ENCODE data around the gene LYST. TPM values are rescaled to one million over a fixed set of nuclear protein-coding genes. Genes with fewer than 3 reads are reported as not detected.
"Not testable (repeated sequence)": the region's sequence is repeated elsewhere in the genome, so short reads cannot be mapped to it uniquely, and the experiment has no call there.

Gene LYST
- polyA plus RNA-seq, 5 donors: 7.0 to 14.2 (median 12.0) TPM

DNA sequence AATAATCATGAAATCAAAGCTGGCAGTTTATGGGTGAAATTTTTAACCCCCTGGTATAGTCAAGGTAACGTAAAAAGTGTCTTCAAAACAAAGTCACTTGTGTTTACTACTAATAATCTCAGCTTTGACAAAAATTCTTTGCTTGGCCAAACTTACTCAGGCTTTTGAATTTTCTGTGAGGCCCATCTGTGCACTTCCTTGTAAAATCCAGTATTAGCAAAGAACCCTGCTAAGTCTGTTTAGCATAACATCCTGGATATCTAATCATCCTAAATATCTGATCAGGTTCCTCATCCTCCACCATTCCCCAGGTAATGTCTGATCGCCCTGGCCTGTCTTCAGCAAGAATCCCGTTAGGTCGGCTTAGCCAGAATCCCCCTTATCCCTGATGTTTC, 3.0 kb downstream of the LYST start:
- no peak for DNase-seq

- DNase-seq: no peak
These were observed 4.8 kb downstream of the LYST start for GRCh38 chr1:235861857-235862256.

GRCh38 chr1:235860829-235861228, 5.9 kb downstream of the LYST start:
- no peak for DNase-seq

GRCh38 chr1:235859789-235860188, 6.9 kb downstream of the LYST start:
- DNase-seq: no peak

DNA sequence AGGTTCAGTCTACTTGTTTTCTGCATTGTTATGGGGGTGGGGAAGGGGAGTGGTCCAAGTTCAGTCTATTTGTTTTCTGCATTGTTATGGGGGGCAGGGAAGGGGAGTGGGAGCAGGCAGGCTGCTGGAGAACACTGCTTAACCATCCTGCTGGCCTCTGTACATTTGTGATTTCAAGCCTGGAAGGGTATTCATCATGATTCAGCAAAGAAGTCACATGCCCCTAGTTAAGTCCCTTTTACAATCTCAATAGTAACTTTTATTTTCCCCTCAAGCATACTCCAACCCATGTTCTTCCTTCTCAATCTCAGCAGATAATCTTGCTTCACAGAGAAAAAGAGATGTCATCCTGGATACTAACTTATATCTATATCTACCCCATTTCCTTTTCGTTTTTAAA, 7.9 kb downstream of the LYST start:
- no peak for DNase-seq

GRCh38 chr1:235857756-235858155, 8.9 kb downstream of the LYST start:
- DNase-seq: no peak

DNA sequence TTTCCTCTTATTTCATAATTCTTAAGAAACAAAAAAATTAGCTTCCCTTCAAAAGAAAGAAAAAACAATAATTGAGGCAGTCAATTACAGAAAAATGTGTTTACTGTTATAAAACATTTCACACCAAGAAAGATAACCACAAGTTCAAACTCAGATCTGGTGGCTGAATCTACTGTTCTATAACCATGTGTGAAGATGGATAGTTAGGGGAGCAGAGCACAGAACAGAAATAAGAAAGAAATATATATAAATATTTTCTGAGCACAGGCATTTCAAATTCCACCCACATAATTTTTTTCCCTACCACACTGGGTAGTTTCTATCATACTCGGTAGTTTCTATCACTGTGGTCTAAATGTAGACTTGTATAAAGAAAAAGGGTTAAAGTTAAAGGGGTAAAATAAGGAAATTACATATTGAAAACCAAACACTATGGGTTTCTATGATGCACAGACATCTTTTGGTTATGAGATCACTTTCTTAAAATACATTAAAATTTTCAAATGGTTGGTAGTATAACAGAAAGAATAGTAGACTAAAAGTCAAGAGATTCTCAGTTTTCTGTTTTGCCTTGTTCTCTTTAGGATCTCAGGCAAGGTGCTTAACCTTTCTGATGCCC, 10.8 kb downstream of the LYST start:
- no peak for DNase-seq

DNA sequence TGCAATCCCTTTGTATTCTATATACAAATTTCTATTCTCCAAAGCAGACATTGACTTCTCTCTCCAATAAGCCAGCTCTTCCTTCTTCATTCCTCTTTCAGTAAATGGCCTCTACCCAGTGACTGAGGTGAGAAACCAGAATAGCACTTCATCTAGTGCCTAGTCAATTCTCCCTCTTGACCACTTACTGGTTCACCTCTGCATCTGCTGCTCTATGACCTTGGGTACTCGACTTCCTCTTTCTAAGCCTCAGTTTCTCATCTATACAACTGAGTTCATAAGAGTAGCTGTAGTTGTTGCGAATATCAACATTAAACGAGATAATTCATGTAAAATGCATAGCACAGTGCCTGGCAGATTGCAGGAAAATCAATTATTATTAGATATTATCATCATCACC, 12.4 kb downstream of the LYST start:
- no peak for DNase-seq

DNA sequence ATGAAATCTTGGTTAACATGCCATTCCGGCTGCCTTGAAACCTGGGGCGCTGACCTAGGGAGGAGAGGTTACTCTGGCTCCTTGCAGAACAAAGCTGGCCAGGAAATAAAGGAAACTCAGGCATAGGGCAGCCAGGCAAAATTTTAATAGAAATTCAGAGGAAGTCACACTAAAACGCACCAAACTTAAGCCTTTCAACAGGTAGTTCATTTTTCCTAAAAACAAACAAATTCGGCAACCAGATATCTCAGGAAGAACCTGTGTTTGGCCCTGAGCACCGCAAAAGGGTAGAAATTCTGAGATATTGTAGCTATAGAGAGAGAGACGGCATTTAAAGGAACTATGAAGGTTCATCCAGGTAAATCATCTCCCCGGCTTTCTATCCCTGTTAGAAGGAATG, 13.1 kb downstream of the LYST start:
- DNase-seq: no peak

GRCh38 chr1:235852887-235853286, 13.8 kb downstream of the LYST start:
- DNase-seq: no peak

DNA sequence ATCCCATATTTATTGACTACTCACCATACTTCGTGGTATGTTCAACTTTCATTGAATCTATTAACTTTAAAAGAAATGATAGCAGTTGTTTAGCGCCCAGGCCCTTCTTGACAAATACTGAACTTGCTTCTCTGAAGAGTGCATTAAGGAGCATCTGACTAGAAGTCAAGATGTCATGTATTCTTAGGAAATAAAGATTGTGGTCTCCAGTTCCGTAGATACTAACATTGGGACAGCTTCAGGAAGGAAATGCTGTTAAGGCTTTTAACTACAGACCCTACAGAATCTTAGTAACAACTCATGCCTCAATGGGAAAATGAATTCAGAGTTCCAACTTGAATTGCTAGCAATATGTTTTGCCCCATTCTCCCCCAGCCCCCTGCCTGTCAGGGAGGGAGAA, 14.8 kb downstream of the LYST start:
- no peak for DNase-seq

DNA sequence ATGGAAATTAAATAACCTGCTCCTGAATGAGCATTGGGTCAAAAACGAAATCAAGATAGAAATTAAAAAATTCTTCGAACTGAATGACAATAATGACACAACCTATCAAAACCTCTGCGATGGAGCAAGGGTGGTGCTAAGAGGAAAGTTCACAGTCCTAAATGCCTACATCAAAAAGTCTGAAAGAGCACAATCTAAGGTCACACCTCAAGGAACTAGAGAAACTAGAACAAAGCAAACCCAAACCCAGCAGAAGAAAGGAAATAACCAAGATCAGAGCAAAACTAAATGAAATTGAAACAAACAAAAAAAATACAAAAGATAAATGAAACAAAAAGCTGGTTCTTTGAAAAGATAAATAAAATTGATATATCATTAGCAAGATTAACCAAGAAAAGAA, 18.5 kb downstream of the LYST start:
- not testable (repeated sequence) for DNase-seq

DNA sequence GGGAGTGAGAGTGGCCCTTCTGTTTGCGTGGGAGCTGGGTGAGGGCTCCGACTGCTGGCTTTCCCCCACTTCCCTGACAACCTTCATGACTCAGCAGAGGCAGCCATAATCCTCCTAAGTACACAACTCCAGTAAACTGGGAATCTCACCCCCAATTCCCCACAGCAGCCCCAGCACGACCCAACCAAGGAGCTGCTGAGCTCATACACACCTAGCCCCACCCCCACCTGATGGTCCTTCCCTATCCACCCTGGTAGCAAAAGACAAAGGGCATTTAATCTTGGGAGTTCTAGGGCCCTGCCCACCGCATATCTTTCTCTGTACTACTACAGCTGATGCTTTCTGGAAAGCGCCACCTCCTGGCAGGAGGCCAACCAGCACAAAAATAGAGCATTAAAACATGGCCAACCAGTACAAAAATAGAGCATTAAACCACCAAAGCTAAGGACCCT, 21.0 kb downstream of the LYST start:
- DNase-seq: not testable (repeated sequence)

DNA sequence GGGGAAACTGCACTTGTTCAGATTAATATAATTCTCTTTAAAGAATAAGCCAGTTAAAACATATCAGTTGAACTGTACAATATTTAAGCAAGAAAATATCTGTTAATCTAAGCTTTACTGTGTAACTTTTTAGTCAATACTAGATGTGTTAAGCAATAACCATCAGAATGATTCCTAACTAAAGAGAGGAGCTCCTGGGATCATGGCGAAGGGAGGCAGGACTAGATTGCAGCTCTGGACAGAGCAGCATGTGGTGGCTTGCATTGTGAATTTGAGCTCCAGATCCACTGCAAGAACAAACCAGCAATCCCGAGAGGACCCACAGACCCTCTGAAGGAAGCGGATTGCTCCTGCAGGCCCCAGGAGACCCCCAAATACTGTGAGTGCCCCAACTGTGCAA, 21.9 kb downstream of the LYST start:
- DNase-seq: no peak

DNA sequence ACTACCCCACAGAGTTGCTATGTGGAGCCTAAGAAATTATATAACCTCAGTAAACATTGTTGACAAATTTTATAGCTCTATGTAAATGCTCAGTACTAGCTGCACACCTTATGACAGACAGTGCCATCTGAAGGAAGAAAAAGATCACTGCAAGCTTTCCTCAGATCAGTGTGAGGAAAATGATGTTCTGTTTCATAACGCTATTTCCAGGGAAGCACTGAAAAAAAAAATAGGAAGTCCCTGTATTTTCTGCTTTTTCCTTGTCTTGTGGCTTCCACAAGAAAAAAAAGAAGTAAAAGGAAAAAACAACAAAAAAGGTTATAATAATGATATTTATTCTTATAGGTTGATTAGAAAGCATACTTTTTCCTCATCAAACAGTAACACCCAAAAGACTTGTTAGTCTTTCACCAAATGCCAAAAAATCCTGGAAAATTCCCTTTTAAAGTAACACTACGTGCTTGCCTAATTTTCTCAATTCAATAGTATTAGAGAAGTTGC, 23.2 kb downstream of the LYST start:
- no peak for DNase-seq

DNA sequence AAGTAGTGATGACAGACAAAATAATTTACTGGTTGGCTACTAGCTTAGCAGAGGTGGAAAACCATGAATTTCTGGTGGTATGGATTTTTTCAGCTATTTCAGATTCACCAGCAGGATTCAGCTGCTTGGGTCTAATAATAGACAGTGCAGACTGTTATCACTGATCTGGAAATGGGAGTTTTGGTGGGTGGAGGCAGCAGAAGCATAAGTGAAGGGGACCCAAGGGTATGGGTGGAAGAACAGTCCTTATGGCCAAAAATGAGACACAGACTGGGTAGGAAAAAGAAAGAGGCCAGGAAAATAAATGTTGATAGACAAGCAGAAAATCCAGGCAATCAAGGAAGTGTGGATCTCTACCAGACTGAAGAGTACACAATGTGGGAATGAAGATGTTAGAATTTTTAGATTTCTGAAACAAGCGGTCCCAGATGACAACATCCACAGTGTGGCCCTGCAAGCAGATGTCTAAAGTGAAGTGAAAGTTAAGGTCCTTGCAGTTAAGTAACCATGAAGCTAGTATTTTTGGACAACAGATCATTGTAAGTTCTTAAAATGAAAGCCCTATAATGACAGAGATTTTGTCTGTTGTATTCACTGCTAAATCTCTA, 24.7 kb downstream of the LYST start:
- DNase-seq: no peak

- DNase-seq: no peak
These were observed 28.7 kb downstream of the LYST start for GRCh38 chr1:235838021-235838420.

DNA sequence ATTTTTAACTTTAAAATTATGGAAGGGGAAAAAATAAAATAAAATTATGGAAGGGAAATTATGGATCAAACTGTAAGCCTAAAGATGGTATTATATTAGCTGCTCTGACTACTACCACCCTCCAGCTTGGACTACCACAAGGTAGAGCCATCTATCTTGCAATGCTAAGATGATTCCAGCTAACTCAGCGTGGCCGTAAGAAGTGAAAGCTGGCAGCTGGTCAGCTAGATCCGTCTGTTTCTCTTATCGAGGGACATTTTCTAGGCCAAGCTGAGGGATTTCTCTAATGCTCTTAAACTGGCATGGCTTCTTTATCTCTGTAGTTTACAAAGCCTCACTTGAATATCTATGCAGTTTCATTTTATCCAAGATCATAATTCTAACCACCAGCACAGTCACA, 31.5 kb downstream of the LYST start:
- peak; percentile 24 to 32 for DNase-seq

DNA sequence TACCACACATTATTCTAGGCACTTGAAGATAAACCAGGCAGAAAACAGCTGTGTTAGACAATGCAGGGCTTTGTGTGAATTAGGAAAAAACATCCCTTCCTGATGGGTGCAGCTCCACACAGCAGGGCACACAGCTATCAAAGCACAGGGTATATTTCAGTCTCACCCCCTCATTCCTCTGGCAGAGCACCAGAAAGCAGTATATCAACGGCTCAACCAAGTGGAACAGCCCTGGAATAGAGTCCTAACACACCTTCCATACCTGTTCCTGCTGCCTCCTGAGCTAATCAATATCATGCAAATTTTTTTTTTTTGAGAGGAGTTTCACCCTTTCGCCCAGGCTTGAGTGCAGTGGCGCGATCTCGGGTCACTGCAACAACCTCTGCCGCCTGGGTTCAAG, 32.1 kb downstream of the LYST start:
- DNase-seq: no peak

GRCh38 chr1:235832011-235832410, 34.7 kb downstream of the LYST start:
- no peak for DNase-seq

GRCh38 chr1:235831148-235831547, 35.6 kb downstream of the LYST start:
- DNase-seq: no peak

GRCh38 chr1:235826102-235826854, 40.4 kb downstream of the LYST start:
- DNase-seq: no peak

DNA sequence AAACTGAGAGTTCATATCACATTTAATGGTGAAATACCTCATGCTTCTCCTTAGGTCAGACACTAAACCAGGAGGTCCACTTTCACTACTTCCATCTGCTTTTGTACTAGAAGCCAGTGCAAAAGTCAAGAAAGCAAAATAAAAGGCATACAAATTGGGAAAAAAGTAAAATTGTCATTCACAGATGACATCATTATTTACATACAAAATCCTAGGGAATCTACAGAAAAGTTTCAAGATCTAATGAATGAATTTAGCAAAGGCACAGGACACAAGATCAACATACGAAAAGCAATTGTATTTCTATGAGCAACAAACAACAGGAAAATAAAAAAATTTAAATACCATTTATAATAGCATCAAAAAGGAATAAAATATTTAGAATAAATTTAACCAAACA, 41.5 kb downstream of the LYST start:
- DNase-seq: no peak

Data from right lung (tissue), 5 donors.